Common myeloid progenitor, CD34-positive (primary cell): ENCODE data around the gene PKN1.
"Not testable (repeated sequence)": the region's sequence is repeated elsewhere in the genome, so short reads cannot be mapped to it uniquely, and the experiment has no call there.

Experiments
- CTCF ChIA-PET: fragments of 350-600 bp; sonication (Branson Sonifier 250); formaldehyde crosslinking; loops from one replicate; lab custom pipeline; 2021; ENCODE audit warnings: antibody characterized with exemption; lab: Charles Lee
- POLR2A ChIA-PET: fragments of 350-600 bp; sonication (Branson Sonifier 250); formaldehyde crosslinking; loops from one replicate; lab custom pipeline; 2021; ENCODE audit warnings: antibody characterized with exemption; lab: Charles Lee
- DNase-seq, 3 donors: peaks; one replicate each; pipeline versions ENCODE4 v3.0.0 to v3.0.0-alpha.2; 2013
- H3K27ac ChIP-seq, 2 experiments: 1 replicate in 1 of 2; 2 replicates in 1 of 2; pipeline ENCODE4 v1.7.0; 2013; ENCODE audit warnings: inconsistent platforms in 2 of 2, low read length in 2 of 2, mild to moderate bottlenecking in 2 of 2, low read depth in 1 of 2, moderate library complexity in 1 of 2; ENCODE audit not compliant: severe bottlenecking in 2 of 2, insufficient read depth in 1 of 2, poor library complexity in 1 of 2
- H3K27me3 ChIP-seq, 5 experiments: replicated peaks in 2 of 5; 1 replicate in 3 of 5; 2 replicates in 2 of 5; pipeline versions ENCODE4 v1.6.1 to v1.7.0; 2013; ENCODE audit warnings: low read length in 4 of 5, mild to moderate bottlenecking in 2 of 5, moderate library complexity in 2 of 5, inconsistent platforms in 1 of 5; ENCODE audit not compliant: insufficient read depth in 5 of 5, control insufficient read depth in 4 of 5
- H3K36me3 ChIP-seq, 4 experiments: 1 replicate in 2 of 4; 2 replicates in 2 of 4; pipeline versions ENCODE4 v1.6.1 to v1.7.0; 2013; ENCODE audit warnings: low read length in 3 of 4, control low read depth in 1 of 4, mild to moderate bottlenecking in 1 of 4; ENCODE audit not compliant: control insufficient read depth in 4 of 4, insufficient read depth in 4 of 4
- H3K4me1 ChIP-seq, 4 experiments: 1 replicate in 3 of 4; 2 replicates in 1 of 4; pipeline versions ENCODE4 v1.6.1 to v1.7.1; 2013; ENCODE audit warnings: low read length in 3 of 4, mild to moderate bottlenecking in 3 of 4, control low read depth in 1 of 4, inconsistent platforms in 1 of 4, moderate library complexity in 1 of 4; ENCODE audit not compliant: control insufficient read depth in 4 of 4, insufficient read depth in 4 of 4; ENCODE audit errors: control extremely low read depth in 1 of 4
- H3K4me3 ChIP-seq, 7 experiments: 1 replicate in 4 of 7; 2 replicates in 3 of 7; pipeline versions ENCODE4 v1.5.1 to v1.7.0; 2013; ENCODE audit warnings: mild to moderate bottlenecking in 7 of 7, low read length in 6 of 7, moderate library complexity in 6 of 7, inconsistent platforms in 2 of 7, low read depth in 2 of 7, control low read depth in 1 of 7; ENCODE audit not compliant: insufficient read depth in 4 of 7, control insufficient read depth in 1 of 7; ENCODE audit errors: extremely low read depth in 1 of 7
- H3K9me3 ChIP-seq, 5 experiments: 1 replicate in 4 of 5; 2 replicates in 1 of 5; pipeline versions ENCODE4 v1.6.1 to v1.7.1; 2013; ENCODE audit warnings: low read length in 4 of 5, mild to moderate bottlenecking in 2 of 5, inconsistent platforms in 1 of 5, low read depth in 1 of 5, moderate library complexity in 1 of 5; ENCODE audit not compliant: control insufficient read depth in 4 of 5, insufficient read depth in 2 of 5; ENCODE audit errors: control extremely low read depth in 1 of 5
- WGBS: methylation state at CpG from one replicate; pipeline ENCODE4 v1.1.5; 2013; ENCODE audit not compliant: insufficient coverage; 5-methylcytosine and 5-hydroxymethylcytosine counted together

Gene PKN1

DNA sequence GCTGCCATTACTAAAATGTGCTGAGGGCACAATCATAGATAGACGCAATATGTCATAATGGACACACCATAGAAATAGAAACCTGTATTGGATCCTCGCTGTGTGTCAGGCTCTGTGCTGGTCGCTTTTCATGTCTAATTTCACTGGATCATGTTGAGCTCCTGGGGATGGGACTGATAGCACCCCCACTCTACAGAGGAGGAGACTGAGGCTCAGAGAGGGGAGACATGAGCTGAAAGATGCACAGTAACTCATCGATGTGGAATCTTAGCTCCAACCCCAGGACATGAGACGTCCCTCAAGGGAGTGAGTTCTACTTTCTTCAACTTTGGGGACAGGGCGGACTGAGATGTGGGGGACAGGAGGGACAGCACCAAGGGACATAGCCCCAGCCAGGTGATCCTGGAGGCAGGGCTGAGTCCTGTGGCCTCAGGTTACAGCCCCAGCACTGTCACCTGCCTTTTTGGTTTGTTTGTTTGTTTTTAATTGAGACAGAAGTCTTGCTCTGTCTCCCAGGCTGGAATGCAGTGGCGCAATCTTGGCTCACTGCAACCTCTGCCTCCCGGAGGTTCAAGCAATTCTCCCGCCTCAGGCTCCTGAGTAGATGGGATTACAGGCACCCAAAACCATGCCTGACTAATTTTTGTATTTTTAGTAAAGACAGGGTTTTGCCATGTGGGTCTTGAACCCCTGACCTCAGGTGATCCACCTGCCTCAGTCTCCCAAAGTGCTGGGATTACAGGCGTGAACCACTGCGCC lies 69.4 kb downstream of the PKN1 start:
- peaks cover 0 to 3% (median under 1%) of the 10 kb centered on the region in 4 experiments for H3K4me1 ChIP-seq
- no peak overlapping the region for H3K4me3 ChIP-seq
- no peaks in the 10 kb centered on the region for H3K27me3 ChIP-seq
- H3K27ac ChIP-seq: no peak overlapping the region
- no peaks in the 10 kb centered on the region for H3K36me3 ChIP-seq
- ChIA-PET POLR2A (interaction anchor here (1.0 kb wide), 1 partner anchor 23 kb away, joined by 3 read pairs; no protein-coding TSS in a partner anchor), CTCF (interaction anchor here (2.0 to 4.0 kb wide), 2 partner anchors 21 to 47 kb away, joined by 5 to 34 read pairs; no protein-coding TSS in a partner anchor)
- no peak for DNase-seq
- no peaks in the 10 kb centered on the region for H3K9me3 ChIP-seq
- WGBS: 97% methylated on average over 8 of the region's 11 CpGs

GRCh38 chr19:14503285-14503684 lies 70.2 kb downstream of the PKN1 start:
- no peak overlapping the region for H3K4me3 ChIP-seq
- no peaks in the 10 kb centered on the region for H3K27me3 ChIP-seq
- peaks cover 0 to 3% (median under 1%) of the 10 kb centered on the region in 4 experiments for H3K4me1 ChIP-seq
- H3K9me3 ChIP-seq: no peaks in the 10 kb centered on the region
- no peak overlapping the region for H3K27ac ChIP-seq
- DNase-seq: no peak
- ChIA-PET POLR2A (interaction anchor here (1.5 kb wide), 1 partner anchor 11 kb away, joined by 3 read pairs; no protein-coding TSS in a partner anchor), CTCF (interaction anchor here (0.6 to 4.0 kb wide), 10 partner anchors 10 to 182 kb away, joined by 3 to 34 read pairs (median 4); partner anchors contain the start of genes DDX39A and DNAJB1)
- 100% methylated on average over 1 of the region's 1 CpG for WGBS
- no peaks in the 10 kb centered on the region for H3K36me3 ChIP-seq

GRCh38 chr19:14504575-14504974 lies 71.5 kb downstream of the PKN1 start:
- H3K4me1 ChIP-seq, DNase-seq, H3K27me3 ChIP-seq, H3K4me3 ChIP-seq, H3K9me3 ChIP-seq, H3K27ac ChIP-seq, H3K36me3 ChIP-seq: not testable (repeated sequence)
- WGBS: no CpG with 5 or more reads among the region's 8 CpGs
- CTCF ChIA-PET: interaction anchor here (1.0 to 4.0 kb wide), 13 partner anchors 8 to 181 kb away, joined by 3 to 34 read pairs (median 5); partner anchors contain the start of genes GIPC1 and NDUFB7
- POLR2A ChIA-PET: interaction anchor here (1.5 kb wide), 1 partner anchor 9 kb away, joined by 3 read pairs; no protein-coding TSS in a partner anchor

DNA sequence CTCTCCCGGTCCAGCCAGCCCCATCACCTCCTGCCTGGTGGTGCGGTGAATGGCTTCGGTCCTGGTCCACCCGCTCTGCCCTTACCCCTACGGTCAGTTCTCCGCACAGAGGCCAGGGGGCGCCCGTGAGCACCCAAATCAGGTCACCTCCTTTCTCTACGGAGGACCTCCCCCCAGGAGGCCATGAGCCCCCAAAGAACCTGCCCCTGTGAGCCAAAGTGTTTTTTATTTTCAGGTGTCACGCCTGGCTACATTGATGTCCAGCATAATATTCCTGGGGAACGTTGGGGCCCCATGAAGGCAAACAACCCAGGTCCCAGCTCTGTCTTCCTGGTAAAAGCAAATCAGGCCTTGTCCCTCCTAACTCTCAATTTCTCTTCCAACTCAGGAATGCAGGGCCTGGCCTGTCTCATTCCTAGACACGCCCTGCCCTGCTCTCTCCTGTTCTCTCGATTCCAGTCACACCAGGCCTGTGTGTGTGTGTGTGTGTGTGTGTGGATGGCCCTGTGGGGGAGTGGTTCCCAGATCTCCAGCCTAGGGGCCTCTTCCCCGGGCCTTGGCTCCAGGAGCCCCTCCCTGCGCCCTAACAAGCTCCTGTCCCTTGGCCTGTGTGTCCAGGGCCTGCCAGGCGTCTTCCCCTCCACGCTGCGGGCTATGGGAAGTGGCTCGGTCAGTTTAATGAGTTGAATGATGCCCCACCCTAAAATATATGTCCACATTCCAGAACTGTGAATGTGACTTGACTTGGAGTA lies 72.6 kb downstream of the PKN1 start:
- H3K36me3 ChIP-seq: no peaks in the 10 kb centered on the region
- ChIA-PET CTCF (interaction anchor here (0.6 to 4.0 kb wide), 8 partner anchors 9 to 1443 kb away, joined by 3 to 34 read pairs (median 4); partner anchors contain the start of gene GIPC1), POLR2A (interaction anchor here (1.1 kb wide), 1 partner anchor 13 kb away, joined by 8 read pairs; the partner anchor contains the start of gene DNAJB1)
- H3K27ac ChIP-seq: no peak overlapping the region
- no peaks in the 10 kb centered on the region for H3K9me3 ChIP-seq
- 35% methylated on average over 14 of the region's 19 CpGs for WGBS
- peak; percentile 63 to 81 (median 76) for DNase-seq
- peaks cover 5 to 11% (median 6%) of the 10 kb centered on the region in 4 experiments for H3K4me1 ChIP-seq
- no peaks in the 10 kb centered on the region for H3K27me3 ChIP-seq
- H3K4me3 ChIP-seq: no peak overlapping the region

- Histone ChIP-seq H3K27me3 (no peaks in the 10 kb centered on the region), H3K4me1 (peaks cover 5 to 11% (median 6%) of the 10 kb centered on the region in 4 experiments), H3K36me3 (no peaks in the 10 kb centered on the region), H3K27ac (no peak overlapping the region), H3K4me3 (no peak overlapping the region), H3K9me3 (no peaks in the 10 kb centered on the region)
- 90% methylated on average over 6 of the region's 12 CpGs for WGBS
- DNase-seq: no peak
- CTCF ChIA-PET: interaction anchor here (0.9 to 2.8 kb wide), 4 partner anchors 10 to 46 kb away, joined by 3 to 15 read pairs (median 4); partner anchors contain the start of gene GIPC1
- POLR2A ChIA-PET: interaction anchor here (1.5 kb wide), 1 partner anchor 10 kb away, joined by 12 read pairs; the partner anchor contains the start of gene DNAJB1
These were observed 74.8 kb downstream of the PKN1 start for GRCh38 chr19:14507704-14508542.
